GM23338 (cell line): ENCODE measurements around the gene WFDC10A. TPM values are rescaled to one million over a fixed set of nuclear protein-coding genes. Genes with fewer than 3 reads are reported as not detected.

Experiments used
- ATAC-seq: fragments of 200-7000 bp; cut with Tn5 transposase; 3 replicates; pipeline ENCODE4 v1.9.1; 2020
- DNase-seq: peaks from one replicate; pipeline ENCODE4 v3.0.0-alpha.2; 2015; ENCODE audit warnings: low spot score
- H2AFZ ChIP-seq: fragments of 200-600 bp; sonication (generic); 2 replicates; pipeline ENCODE4 v1.8.0; 2016; ENCODE audit warnings: antibody characterized with exemption, mild to moderate bottlenecking, moderate library complexity
- H3F3A ChIP-seq: fragments of 200-600 bp; sonication (generic); replicated peaks from 2 replicates; pipeline ENCODE4 v1.8.0; 2017; ENCODE audit warnings: antibody characterized with exemption, mixed run types, low read depth
- H3K27ac ChIP-seq: fragments of 200-600 bp; sonication (generic); 2 replicates; pipeline ENCODE4 v1.6.1; 2016; ENCODE audit warnings: low read depth
- H3K27me3 ChIP-seq: fragments of 200-600 bp; sonication (generic); 2 replicates; pipeline ENCODE4 v1.8.0; 2016; ENCODE audit warnings: mild to moderate bottlenecking, mixed run types, moderate library complexity; ENCODE audit not compliant: insufficient read depth
- H3K36me3 ChIP-seq: fragments of 200-600 bp; sonication (generic); 2 replicates; pipeline ENCODE4 v1.8.0; 2016; ENCODE audit warnings: mild to moderate bottlenecking; ENCODE audit not compliant: insufficient read depth
- H3K4me1 ChIP-seq: fragments of 200-600 bp; sonication (generic); 2 replicates; pipeline ENCODE4 v1.8.0; 2016; ENCODE audit warnings: mild to moderate bottlenecking, moderate library complexity; ENCODE audit not compliant: insufficient read depth
- H3K4me2 ChIP-seq: fragments of 200-600 bp; sonication (generic); 2 replicates; pipeline ENCODE4 v1.7.1; 2017; ENCODE audit warnings: mixed run types
- H3K4me3 ChIP-seq: fragments of 200-600 bp; sonication (generic); 2 replicates; pipeline ENCODE4 v1.6.1; 2016; ENCODE audit warnings: mixed run types
- H3K79me2 ChIP-seq: fragments of 200-600 bp; sonication (generic); replicated peaks from 2 replicates; pipeline ENCODE4 v1.8.0; 2017; ENCODE audit warnings: mild to moderate bottlenecking; ENCODE audit not compliant: insufficient read depth
- H3K9me2 ChIP-seq: fragments of 200-600 bp; sonication (generic); 2 replicates; pipeline ENCODE4 v1.8.0; 2017; ENCODE audit not compliant: insufficient read depth
- H4K20me1 ChIP-seq: fragments of 200-600 bp; sonication (generic); replicated peaks from 2 replicates; pipeline ENCODE4 v1.8.0; 2017; ENCODE audit warnings: mild to moderate bottlenecking; ENCODE audit not compliant: insufficient read depth
- H3K27ac Mint-ChIP-seq: 2 replicates; pipeline ENCODE4 v1.8.0; 2020; ENCODE audit warnings: inconsistent platforms, mild to moderate bottlenecking, moderate library complexity, mixed read lengths
- H3K27me3 Mint-ChIP-seq: 3 replicates; pipeline ENCODE4 v1.8.0; 2022; ENCODE audit warnings: low read depth, mild to moderate bottlenecking, moderate library complexity, mixed read lengths, inconsistent platforms; ENCODE audit not compliant: insufficient read depth, poor library complexity
- H3K36me3 Mint-ChIP-seq: 3 replicates; pipeline ENCODE4 v1.8.0; 2021; ENCODE audit warnings: low read depth, mild to moderate bottlenecking, inconsistent platforms, moderate library complexity, mixed read lengths
- H3K4me1 Mint-ChIP-seq: 3 replicates; pipeline ENCODE4 v1.8.0; 2020; ENCODE audit warnings: mild to moderate bottlenecking, inconsistent platforms, mixed read lengths
- H3K4me3 Mint-ChIP-seq: 3 replicates; pipeline ENCODE4 v1.8.0; 2021; ENCODE audit warnings: moderate library complexity, mild to moderate bottlenecking, inconsistent platforms, mixed read lengths
- H3K9me3 Mint-ChIP-seq: 3 replicates; pipeline ENCODE4 v1.8.0; 2020; ENCODE audit warnings: moderate library complexity, mild to moderate bottlenecking, inconsistent platforms, mixed read lengths
- CREB1 ChIP-seq: fragments of 250-450 bp; sonication (Bioruptor Pico); IDR thresholded peaks from 2 replicates; pipeline ENCODE4 v1.5.0; 2020; ENCODE audit warnings: low read depth, mild to moderate bottlenecking, moderate library complexity
- EZH2 ChIP-seq: fragments of 200-600 bp; sonication (generic); IDR thresholded peaks from one replicate; pipeline ENCODE4 v1.8.0; 2017; ENCODE audit warnings: antibody characterized with exemption, mild to moderate bottlenecking, low read depth; ENCODE audit not compliant: unreplicated experiment
- EZH2phosphoT487 ChIP-seq: fragments of 200-600 bp; sonication (generic); IDR thresholded peaks from one replicate; pipeline ENCODE4 v1.8.1; 2018; ENCODE audit warnings: antibody characterized with exemption; ENCODE audit not compliant: unreplicated experiment
- JUNB ChIP-seq: IDR thresholded peaks from one replicate; pipeline ENCODE4 v1.6.1; 2016; ENCODE audit warnings: antibody characterized with exemption; ENCODE audit not compliant: unreplicated experiment
- NANOG ChIP-seq: IDR thresholded peaks from 2 replicates; pipeline ENCODE4 v1.6.1; 2016; ENCODE audit warnings: antibody characterized with exemption, borderline replicate concordance
- POLR2AphosphoS5 ChIP-seq: IDR thresholded peaks from 2 replicates; pipeline ENCODE4 v1.6.1; 2016; ENCODE audit warnings: antibody characterized with exemption, low read depth
- STAT1 ChIP-seq: IDR thresholded peaks from one replicate; pipeline ENCODE4 v1.6.1; 2016; ENCODE audit warnings: antibody characterized with exemption; ENCODE audit not compliant: unreplicated experiment
- ZNF114 ChIP-seq: fragments of 250-450 bp; sonication (Bioruptor Pico); IDR thresholded peaks from 2 replicates; pipeline ENCODE4 v1.5.0; 2020; ENCODE audit warnings: mild to moderate bottlenecking, moderate library complexity
- ZNF331 ChIP-seq: fragments of 250-450 bp; sonication (Bioruptor Pico); IDR thresholded peaks from 2 replicates; pipeline ENCODE4 v1.5.0; 2020; ENCODE audit warnings: low read depth, mild to moderate bottlenecking, moderate library complexity
- polyA plus RNA-seq: library from polyadenylated mRNA; unstranded; fragments of >200 nt; fragmentation: Nextera tagmentation; extraction: Ambion mirVana; gene quantifications from 2 replicates; pipeline ENCODE4 v1.2.1, GENCODE V29; 2016
- total RNA-seq: library from RNA; depleted of rRNA; stranded (reverse); fragments of >200 nt; shearing (Covaris generic); gene quantifications from 2 replicates; pipeline ENCODE4 v1.2.3, GENCODE V29; 2014
- TF ChIP-seq, protein P1 (sequence below), 2 experiments: fragments of 200-600 bp in 1 of 2; sonication (generic) in 1 of 2; conservative IDR thresholded peaks; 2 replicates each; pipeline versions ENCODE4 v1.5.1 to v1.6.1; 2016 to 2017; ENCODE audit warnings: antibody characterized with exemption in 2 of 2, low read depth in 2 of 2, mild to moderate bottlenecking in 2 of 2, moderate library complexity in 1 of 2
- TF ChIP-seq, protein P2 (sequence below): IDR thresholded peaks from 2 replicates; pipeline ENCODE4 v1.6.1; 2016; ENCODE audit warnings: antibody characterized with exemption
- TF ChIP-seq, protein P3 (sequence below): IDR thresholded peaks from one replicate; pipeline ENCODE4 v1.6.1; 2018; ENCODE audit warnings: antibody characterized with exemption; ENCODE audit not compliant: unreplicated experiment
- TF ChIP-seq, protein P4 (sequence below): fragments of 250-450 bp; sonication (Bioruptor Pico); IDR thresholded peaks from 2 replicates; pipeline ENCODE4 v1.5.0; 2020; ENCODE audit warnings: mild to moderate bottlenecking, moderate library complexity

Gene WFDC10A
- total and polyA plus RNA-seq, 2 experiments from 2014 or later: not detected

DNA sequence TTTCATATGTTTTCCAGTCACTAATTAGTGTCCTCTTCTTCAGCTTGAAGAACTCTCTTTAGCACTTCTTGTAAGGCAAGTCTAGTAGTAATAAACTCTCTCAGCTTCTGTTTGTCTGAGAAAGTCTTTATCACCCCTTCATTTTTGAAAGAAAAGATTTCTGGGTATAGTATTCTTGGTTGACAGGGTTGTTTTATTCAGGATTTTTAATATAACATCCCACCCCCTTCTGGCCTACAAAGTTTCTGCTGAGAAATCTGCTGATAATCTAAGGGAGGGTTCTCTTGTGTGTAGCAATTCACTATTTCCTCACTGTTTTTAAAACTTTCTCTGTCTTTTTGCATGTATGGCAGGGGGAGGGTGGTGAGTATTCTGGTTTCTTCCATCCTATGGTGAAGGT lies 50.1 kb downstream of the WFDC10A start:
- no peak overlapping the region for H3K4me3 Mint-ChIP-seq
- H3K27ac Mint-ChIP-seq: no peak overlapping the region
- Histone ChIP-seq H3K79me2 (no peaks in the 10 kb centered on the region), H3K4me2 (no peak overlapping the region), H3K4me1 (no peaks in the 10 kb centered on the region), H3K36me3 (peaks cover 21% of the 10 kb centered on the region), H3K27me3 (no peaks in the 10 kb centered on the region), H3K27ac (no peak overlapping the region), H3K9me2 (peaks cover 8% of the 10 kb centered on the region), H4K20me1 (no peaks in the 10 kb centered on the region), H3K4me3 (no peak overlapping the region), H3F3A (no peaks in the 10 kb centered on the region), H2AFZ (no peak overlapping the region)
- TF ChIP-seq STAT1 (no peak), ZNF331 (CRISPR knock-in tag) (no peak), EZH2phosphoT487 (no peak), POLR2AphosphoS5 (no peak), CREB1 (CRISPR knock-in tag) (no peak), EZH2 (no peak), ZNF114 (CRISPR knock-in tag) (no peak), JUNB (no peak), NANOG (no peak)
- TF ChIP-seq, protein P1, sequence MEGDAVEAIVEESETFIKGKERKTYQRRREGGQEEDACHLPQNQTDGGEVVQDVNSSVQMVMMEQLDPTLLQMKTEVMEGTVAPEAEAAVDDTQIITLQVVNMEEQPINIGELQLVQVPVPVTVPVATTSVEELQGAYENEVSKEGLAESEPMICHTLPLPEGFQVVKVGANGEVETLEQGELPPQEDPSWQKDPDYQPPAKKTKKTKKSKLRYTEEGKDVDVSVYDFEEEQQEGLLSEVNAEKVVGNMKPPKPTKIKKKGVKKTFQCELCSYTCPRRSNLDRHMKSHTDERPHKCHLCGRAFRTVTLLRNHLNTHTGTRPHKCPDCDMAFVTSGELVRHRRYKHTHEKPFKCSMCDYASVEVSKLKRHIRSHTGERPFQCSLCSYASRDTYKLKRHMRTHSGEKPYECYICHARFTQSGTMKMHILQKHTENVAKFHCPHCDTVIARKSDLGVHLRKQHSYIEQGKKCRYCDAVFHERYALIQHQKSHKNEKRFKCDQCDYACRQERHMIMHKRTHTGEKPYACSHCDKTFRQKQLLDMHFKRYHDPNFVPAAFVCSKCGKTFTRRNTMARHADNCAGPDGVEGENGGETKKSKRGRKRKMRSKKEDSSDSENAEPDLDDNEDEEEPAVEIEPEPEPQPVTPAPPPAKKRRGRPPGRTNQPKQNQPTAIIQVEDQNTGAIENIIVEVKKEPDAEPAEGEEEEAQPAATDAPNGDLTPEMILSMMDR (conservative IDR thresholded peaks at IDR 0.05; ENCODE audit: low read depth in 2 of 2): no peak
- TF ChIP-seq, protein P2, sequence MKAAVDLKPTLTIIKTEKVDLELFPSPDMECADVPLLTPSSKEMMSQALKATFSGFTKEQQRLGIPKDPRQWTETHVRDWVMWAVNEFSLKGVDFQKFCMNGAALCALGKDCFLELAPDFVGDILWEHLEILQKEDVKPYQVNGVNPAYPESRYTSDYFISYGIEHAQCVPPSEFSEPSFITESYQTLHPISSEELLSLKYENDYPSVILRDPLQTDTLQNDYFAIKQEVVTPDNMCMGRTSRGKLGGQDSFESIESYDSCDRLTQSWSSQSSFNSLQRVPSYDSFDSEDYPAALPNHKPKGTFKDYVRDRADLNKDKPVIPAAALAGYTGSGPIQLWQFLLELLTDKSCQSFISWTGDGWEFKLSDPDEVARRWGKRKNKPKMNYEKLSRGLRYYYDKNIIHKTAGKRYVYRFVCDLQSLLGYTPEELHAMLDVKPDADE: no peak
- TF ChIP-seq, protein P3, sequence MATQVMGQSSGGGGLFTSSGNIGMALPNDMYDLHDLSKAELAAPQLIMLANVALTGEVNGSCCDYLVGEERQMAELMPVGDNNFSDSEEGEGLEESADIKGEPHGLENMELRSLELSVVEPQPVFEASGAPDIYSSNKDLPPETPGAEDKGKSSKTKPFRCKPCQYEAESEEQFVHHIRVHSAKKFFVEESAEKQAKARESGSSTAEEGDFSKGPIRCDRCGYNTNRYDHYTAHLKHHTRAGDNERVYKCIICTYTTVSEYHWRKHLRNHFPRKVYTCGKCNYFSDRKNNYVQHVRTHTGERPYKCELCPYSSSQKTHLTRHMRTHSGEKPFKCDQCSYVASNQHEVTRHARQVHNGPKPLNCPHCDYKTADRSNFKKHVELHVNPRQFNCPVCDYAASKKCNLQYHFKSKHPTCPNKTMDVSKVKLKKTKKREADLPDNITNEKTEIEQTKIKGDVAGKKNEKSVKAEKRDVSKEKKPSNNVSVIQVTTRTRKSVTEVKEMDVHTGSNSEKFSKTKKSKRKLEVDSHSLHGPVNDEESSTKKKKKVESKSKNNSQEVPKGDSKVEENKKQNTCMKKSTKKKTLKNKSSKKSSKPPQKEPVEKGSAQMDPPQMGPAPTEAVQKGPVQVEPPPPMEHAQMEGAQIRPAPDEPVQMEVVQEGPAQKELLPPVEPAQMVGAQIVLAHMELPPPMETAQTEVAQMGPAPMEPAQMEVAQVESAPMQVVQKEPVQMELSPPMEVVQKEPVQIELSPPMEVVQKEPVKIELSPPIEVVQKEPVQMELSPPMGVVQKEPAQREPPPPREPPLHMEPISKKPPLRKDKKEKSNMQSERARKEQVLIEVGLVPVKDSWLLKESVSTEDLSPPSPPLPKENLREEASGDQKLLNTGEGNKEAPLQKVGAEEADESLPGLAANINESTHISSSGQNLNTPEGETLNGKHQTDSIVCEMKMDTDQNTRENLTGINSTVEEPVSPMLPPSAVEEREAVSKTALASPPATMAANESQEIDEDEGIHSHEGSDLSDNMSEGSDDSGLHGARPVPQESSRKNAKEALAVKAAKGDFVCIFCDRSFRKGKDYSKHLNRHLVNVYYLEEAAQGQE: no peak
- TF ChIP-seq, protein P4, sequence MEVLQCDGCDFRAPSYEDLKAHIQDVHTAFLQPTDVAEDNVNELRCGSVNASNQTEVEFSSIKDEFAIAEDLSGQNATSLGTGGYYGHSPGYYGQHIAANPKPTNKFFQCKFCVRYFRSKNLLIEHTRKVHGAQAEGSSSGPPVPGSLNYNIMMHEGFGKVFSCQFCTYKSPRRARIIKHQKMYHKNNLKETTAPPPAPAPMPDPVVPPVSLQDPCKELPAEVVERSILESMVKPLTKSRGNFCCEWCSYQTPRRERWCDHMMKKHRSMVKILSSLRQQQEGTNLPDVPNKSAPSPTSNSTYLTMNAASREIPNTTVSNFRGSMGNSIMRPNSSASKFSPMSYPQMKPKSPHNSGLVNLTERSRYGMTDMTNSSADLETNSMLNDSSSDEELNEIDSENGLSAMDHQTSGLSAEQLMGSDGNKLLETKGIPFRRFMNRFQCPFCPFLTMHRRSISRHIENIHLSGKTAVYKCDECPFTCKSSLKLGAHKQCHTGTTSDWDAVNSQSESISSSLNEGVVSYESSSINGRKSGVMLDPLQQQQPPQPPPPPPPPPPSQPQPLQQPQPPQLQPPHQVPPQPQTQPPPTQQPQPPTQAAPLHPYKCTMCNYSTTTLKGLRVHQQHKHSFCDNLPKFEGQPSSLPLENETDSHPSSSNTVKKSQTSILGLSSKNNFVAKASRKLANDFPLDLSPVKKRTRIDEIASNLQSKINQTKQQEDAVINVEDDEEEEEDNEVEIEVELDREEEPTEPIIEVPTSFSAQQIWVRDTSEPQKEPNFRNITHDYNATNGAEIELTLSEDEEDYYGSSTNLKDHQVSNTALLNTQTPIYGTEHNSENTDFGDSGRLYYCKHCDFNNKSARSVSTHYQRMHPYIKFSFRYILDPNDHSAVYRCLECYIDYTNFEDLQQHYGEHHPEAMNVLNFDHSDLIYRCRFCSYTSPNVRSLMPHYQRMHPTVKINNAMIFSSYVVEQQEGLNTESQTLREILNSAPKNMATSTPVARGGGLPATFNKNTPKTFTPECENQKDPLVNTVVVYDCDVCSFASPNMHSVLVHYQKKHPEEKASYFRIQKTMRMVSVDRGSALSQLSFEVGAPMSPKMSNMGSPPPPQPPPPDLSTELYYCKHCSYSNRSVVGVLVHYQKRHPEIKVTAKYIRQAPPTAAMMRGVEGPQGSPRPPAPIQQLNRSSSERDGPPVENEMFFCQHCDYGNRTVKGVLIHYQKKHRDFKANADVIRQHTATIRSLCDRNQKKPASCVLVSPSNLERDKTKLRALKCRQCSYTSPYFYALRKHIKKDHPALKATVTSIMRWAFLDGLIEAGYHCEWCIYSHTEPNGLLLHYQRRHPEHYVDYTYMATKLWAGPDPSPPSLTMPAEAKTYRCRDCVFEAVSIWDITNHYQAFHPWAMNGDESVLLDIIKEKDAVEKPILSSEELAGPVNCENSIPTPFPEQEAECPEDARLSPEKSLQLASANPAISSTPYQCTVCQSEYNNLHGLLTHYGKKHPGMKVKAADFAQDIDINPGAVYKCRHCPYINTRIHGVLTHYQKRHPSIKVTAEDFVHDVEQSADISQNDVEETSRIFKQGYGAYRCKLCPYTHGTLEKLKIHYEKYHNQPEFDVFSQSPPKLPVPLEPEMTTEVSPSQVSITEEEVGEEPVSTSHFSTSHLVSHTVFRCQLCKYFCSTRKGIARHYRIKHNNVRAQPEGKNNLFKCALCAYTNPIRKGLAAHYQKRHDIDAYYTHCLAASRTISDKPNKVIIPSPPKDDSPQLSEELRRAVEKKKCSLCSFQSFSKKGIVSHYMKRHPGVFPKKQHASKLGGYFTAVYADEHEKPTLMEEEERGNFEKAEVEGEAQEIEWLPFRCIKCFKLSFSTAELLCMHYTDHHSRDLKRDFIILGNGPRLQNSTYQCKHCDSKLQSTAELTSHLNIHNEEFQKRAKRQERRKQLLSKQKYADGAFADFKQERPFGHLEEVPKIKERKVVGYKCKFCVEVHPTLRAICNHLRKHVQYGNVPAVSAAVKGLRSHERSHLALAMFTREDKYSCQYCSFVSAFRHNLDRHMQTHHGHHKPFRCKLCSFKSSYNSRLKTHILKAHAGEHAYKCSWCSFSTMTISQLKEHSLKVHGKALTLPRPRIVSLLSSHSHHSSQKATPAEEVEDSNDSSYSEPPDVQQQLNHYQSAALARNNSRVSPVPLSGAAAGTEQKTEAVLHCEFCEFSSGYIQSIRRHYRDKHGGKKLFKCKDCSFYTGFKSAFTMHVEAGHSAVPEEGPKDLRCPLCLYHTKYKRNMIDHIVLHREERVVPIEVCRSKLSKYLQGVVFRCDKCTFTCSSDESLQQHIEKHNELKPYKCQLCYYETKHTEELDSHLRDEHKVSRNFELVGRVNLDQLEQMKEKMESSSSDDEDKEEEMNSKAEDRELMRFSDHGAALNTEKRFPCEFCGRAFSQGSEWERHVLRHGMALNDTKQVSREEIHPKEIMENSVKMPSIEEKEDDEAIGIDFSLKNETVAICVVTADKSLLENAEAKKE (CRISPR knock-in tag): no peak
- peaks cover 16% of the 10 kb centered on the region; the same call in 2 of the 3 replicates for H3K36me3 Mint-ChIP-seq
- no peaks in the 10 kb centered on the region for H3K4me1 Mint-ChIP-seq
- ATAC-seq (no peak), DNase-seq (no peak)
- peaks cover 13% of the 10 kb centered on the region for H3K27me3 Mint-ChIP-seq
- H3K9me3 Mint-ChIP-seq: peaks cover 21% of the 10 kb centered on the region
